ENCODE results near the gene IP6K1.

DNA sequence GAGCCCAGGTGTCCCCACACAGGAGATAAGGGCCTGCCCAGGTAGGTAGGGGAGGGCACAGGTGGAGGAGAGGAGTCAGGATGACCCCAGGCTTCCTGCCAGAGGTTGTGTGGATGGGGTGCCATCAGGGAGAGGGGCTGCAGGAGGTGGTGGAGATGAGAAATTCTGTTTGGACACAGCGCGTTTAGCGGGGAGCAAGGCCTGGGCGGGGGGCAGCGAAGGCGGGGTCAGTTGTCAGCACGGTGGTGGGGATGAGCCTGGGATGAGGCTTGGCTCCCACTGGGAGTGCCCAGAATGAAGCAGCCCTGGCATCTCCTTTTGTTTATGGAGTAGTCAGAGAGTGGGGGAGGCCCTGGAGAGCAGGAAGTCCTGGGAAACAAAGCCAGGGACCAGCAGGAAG, 82.4 kb downstream of the IP6K1 start:
- TF ChIP-seq CTCF (conservative IDR thresholded peaks at IDR 0.05) (no peak), ZFX (IDR thresholded peaks at IDR 0.05) (no peak)
